Activated naive CD4-positive, alpha-beta T cell treated with anti-CD3 and anti-CD28 coated beads, Interleukin-2, amount 10 ng/mL, durations not matched to agents 7 days and 5 days (primary cell): Measurements from ENCODE around the gene UGT1A3.

Experiments used
- CTCF ChIA-PET: fragments of 350-600 bp; sonication (Branson Sonifier 250); formaldehyde crosslinking; loops from one replicate; lab custom pipeline; 2021; ENCODE audit warnings: antibody characterized with exemption; lab: Charles Lee
- DNase-seq: peaks from one replicate; pipeline ENCODE4 v3.0.0-alpha.2; 2020
- H3K27ac Mint-ChIP-seq: one replicate; pipeline ENCODE4 v1.8.0; 2021; ENCODE audit warnings: mild to moderate bottlenecking, moderate library complexity, mixed read lengths
- H3K27me3 Mint-ChIP-seq: one replicate; pipeline ENCODE4 v1.8.0; 2021; ENCODE audit warnings: mild to moderate bottlenecking, mixed read lengths
- H3K36me3 Mint-ChIP-seq: one replicate; pipeline ENCODE4 v1.8.0; 2021; ENCODE audit warnings: mixed read lengths
- H3K4me1 Mint-ChIP-seq: one replicate; pipeline ENCODE4 v1.8.0; 2021; ENCODE audit warnings: mixed read lengths
- H3K4me3 Mint-ChIP-seq: one replicate; pipeline ENCODE4 v1.8.0; 2021; ENCODE audit warnings: mild to moderate bottlenecking, moderate library complexity, mixed read lengths
- H3K9me3 Mint-ChIP-seq: one replicate; pipeline ENCODE4 v1.8.0; 2021; ENCODE audit warnings: mixed read lengths

The UGT1A3 gene

DNA sequence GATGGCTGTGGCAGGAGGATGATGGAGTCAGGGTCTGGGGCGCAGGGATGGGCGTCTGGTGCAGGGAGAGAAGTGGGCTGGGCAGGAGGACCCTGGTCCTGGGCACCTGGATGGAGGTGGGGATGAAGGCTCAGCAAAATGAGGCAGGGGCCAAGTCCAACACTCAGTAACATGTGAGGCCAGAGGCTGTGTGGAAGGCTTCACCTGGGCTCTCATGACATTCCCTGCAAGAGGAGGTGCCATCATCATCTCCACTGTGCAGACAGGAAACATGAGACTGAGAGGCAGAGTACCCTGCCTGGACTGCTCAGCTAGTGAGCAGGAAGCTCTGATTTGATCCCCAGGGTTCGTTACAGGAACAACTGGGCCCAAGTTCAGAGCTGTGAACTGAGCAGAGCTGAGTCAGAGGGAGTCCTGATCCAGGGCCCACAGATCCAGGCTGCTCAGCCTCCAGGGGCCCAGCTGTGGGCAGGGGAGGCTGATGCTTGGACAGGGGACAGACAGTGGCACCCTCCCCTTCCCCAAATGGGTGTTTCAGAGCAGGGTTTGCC, 88.6 kb downstream of the UGT1A3 start:
- H3K27ac Mint-ChIP-seq: no peak overlapping the region
- CTCF ChIA-PET: no interaction called here

DNA sequence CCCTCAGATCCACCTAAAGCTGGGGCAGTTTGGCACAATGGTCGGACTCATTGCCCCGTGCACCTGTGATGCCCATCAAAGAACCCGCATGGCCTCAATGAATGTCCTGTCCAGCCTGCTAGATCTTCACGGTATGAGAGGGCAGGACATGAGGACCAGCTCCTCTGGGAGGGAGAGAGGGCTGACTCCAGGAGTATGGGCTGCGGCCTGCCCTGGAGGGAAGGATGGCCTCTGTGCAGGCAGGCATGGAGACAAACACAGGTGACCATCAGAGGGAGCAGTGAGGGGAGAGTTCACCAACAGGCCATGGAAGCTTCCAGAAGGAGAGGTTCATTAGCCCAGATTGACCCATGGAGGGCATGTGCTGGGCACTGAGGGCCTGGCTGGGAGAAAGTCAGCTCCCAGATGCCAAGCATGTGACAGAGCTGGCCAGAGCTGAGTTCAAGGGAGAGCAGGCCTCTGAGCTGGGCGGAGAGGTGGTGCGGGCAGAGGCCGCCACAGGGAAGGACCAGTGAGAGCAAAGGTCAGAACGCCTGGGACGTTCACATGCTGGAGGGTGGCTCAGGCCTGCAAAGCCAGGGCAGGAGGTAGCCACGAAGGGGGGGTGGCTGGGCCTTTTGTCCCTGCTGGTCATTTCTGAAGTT, 89.3 kb downstream of the UGT1A3 start:
- Mint-ChIP-seq H3K36me3 (no peaks in the 10 kb centered on the region), H3K4me3 (no peak overlapping the region), H3K4me1 (no peaks in the 10 kb centered on the region), H3K9me3 (no peaks in the 10 kb centered on the region), H3K27ac (no peak overlapping the region), H3K27me3 (peaks cover 26% of the 10 kb centered on the region)
- CTCF ChIA-PET: no interaction called here
- peak; percentile 18 for DNase-seq

More for the DNA sequence above, 88.6 kb downstream of the UGT1A3 start:
- Mint-ChIP-seq H3K27me3 (peaks cover 26% of the 10 kb centered on the region), H3K9me3 (no peaks in the 10 kb centered on the region), H3K36me3 (no peaks in the 10 kb centered on the region), H3K4me3 (no peak overlapping the region), H3K4me1 (no peaks in the 10 kb centered on the region)
- peak; percentile 16 for DNase-seq

GRCh38 chr2:233818639-233819621, 90.1 kb downstream of the UGT1A3 start:
- Mint-ChIP-seq H3K9me3 (no peaks in the 10 kb centered on the region), H3K27me3 (peaks cover 29% of the 10 kb centered on the region), H3K4me3 (no peak overlapping the region), H3K27ac (no peak overlapping the region), H3K4me1 (no peaks in the 10 kb centered on the region), H3K36me3 (no peaks in the 10 kb centered on the region)
- peak; percentile 6 for DNase-seq
- CTCF ChIA-PET: no interaction called here

DNA sequence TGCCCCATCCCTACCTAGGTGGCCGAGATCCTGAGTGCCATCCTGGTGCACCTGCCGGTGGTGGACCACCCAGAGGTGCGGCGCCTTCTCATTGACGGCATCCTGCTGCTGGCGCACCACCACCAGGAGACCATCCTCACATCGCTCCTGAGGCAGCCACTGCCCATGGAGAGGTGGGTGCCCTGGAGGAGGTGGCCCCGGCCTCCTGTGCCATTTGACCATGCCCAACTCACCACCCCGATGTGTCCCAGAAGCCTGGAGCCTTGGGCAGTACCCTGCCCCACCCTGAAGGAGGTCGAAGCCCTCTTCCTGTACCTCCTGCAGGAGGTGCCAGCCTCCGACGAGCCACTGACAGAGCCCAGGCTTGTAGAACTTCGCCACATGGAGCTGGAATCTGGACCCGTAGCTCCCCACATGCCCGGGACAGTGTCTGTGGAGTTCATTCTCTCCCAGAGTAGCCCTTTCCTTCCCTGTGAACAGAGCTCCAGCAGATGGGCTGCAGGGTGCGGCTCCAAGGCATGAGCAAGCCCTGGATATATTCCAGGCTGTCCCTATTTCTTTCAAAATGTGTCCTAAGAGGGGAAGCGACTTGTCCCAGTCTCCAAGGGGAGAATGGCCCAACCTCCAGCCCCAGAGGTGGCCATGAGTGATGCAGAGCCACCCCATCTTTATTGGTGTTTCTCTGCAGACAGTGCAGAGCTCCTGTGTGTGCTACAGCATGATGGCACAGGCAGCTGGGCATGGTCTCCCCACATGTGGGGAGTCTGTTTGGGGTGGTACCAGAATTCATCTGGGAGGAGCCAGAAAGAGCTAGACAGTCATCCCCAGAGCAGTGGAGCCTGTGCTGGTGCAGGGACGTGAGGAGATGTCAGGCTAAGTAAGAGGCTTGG, 91.3 kb downstream of the UGT1A3 start:
- CTCF ChIA-PET: no interaction called here
- H3K27me3 Mint-ChIP-seq: peaks cover 23% of the 10 kb centered on the region

DNA sequence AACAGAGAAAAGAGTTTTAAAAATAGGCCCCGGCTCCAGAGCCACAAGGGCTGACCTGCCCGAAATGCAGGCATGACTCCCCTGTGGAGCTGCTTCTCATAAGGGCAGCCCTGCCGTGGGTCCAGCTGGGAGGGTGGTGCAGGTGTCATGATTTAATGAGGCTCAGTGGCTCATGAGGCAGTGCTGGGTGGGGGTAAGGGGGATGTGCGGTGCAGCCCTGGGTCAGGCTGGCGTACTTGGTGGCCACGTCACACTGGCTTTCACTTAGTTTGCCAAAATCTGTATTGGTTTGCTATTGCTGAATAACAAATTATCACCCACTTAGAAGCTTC, 91.9 kb downstream of the UGT1A3 start:
- Mint-ChIP-seq H3K27me3 (peaks cover 24% of the 10 kb centered on the region), H3K4me1 (no peaks in the 10 kb centered on the region), H3K9me3 (no peaks in the 10 kb centered on the region), H3K27ac (no peak overlapping the region), H3K4me3 (no peak overlapping the region), H3K36me3 (no peaks in the 10 kb centered on the region)
- CTCF ChIA-PET: no interaction called here
- DNase-seq: peak; percentile 4

More for the DNA sequence above, 91.3 kb downstream of the UGT1A3 start:
- Mint-ChIP-seq H3K27ac (no peak overlapping the region), H3K9me3 (no peaks in the 10 kb centered on the region), H3K36me3 (no peaks in the 10 kb centered on the region), H3K4me3 (no peak overlapping the region), H3K4me1 (no peaks in the 10 kb centered on the region)
- peak; percentile 17 for DNase-seq

GRCh38 chr2:233821196-233821595, 92.4 kb downstream of the UGT1A3 start:
- no peaks in the 10 kb centered on the region for H3K4me1 Mint-ChIP-seq
- peaks cover 24% of the 10 kb centered on the region for H3K27me3 Mint-ChIP-seq
- H3K36me3 Mint-ChIP-seq: no peaks in the 10 kb centered on the region
- no peaks in the 10 kb centered on the region for H3K9me3 Mint-ChIP-seq
- no peak overlapping the region for H3K4me3 Mint-ChIP-seq
- CTCF ChIA-PET: no interaction called here
- no peak overlapping the region for H3K27ac Mint-ChIP-seq
- peak; percentile 14 for DNase-seq

GRCh38 chr2:233821709-233822100, 92.9 kb downstream of the UGT1A3 start:
- no peaks in the 10 kb centered on the region for H3K4me1 Mint-ChIP-seq
- no peak overlapping the region for H3K4me3 Mint-ChIP-seq
- CTCF ChIA-PET: no interaction called here
- H3K27me3 Mint-ChIP-seq: peaks cover 20% of the 10 kb centered on the region
- H3K9me3 Mint-ChIP-seq: no peaks in the 10 kb centered on the region
- H3K36me3 Mint-ChIP-seq: no peaks in the 10 kb centered on the region
- peak; percentile 8 for DNase-seq
- H3K27ac Mint-ChIP-seq: no peak overlapping the region

- CTCF ChIA-PET: no interaction called here
- Mint-ChIP-seq H3K4me3 (no peak overlapping the region), H3K36me3 (no peaks in the 10 kb centered on the region)
Observed at GRCh38 chr2:233822101-233822771, 93.4 kb downstream of the UGT1A3 start.

More at GRCh38 chr2:233822101-233822771, 93.4 kb downstream of the UGT1A3 start:
- peak; percentile 17 for DNase-seq
- Mint-ChIP-seq H3K27ac (no peak overlapping the region), H3K27me3 (peaks cover 17% of the 10 kb centered on the region), H3K9me3 (no peaks in the 10 kb centered on the region), H3K4me1 (no peaks in the 10 kb centered on the region)
